ENCODE results near the gene SPACDR.
"Not testable (repeated sequence)": the region's sequence is repeated elsewhere in the genome, so short reads cannot be mapped to it uniquely, and the experiment has no call there.

SPACDR gene

DNA sequence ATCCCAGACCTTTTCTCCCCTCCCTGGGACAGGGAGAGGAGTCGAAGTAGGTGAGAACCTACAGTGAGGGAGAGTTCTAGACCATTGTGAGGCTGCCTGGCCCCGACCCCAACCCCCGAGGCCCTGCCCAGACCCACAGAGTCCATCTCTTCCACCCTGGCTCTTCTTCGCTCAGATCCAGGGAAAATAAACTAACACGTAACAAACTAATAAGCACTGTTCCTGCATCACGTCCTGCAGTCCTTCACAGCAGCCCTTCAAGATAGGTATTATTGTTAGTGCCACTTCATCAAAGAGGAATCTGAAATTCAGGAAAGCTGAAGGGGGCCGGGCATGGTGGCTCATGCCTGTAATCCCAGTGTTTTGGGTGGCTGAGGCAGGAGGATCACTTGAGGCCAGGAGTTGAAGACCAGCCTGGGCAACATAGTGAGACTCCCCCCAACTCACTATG lies at the start of gene SPACDR:
TSS of gene SPACDR (minus strand) at position 51 of the 451 bp plus-strand sequence. CDS start 235 bp downstream, outside the sequence.
- H3K4me1 Mint-ChIP-seq (ENCODE audit: low read depth), result no peaks in the 10 kb centered on the region
- no peak for DNase-seq (ENCODE audit: low spot score)
- peak within 1 kb of the TSS; percentile 41 for H3K27ac Mint-ChIP-seq
- H3K36me3 Mint-ChIP-seq (ENCODE audit: low read depth), result peaks cover 22% of the 10 kb centered on the region
- H3K9me3 Mint-ChIP-seq, result no peaks in the 10 kb centered on the region
- H3K4me3 Mint-ChIP-seq, result no peak within 1 kb of the TSS
- H3K27me3 Mint-ChIP-seq (ENCODE audit: low read depth), result no peaks in the 10 kb centered on the region

GRCh38 chr7:100513212-100513810 lies 49.3 kb upstream of the SPACDR start:
- Mint-ChIP-seq H3K9me3 (no peaks in the 10 kb centered on the region), H3K4me1 (ENCODE audit: low read depth) (peaks cover 19% of the 10 kb centered on the region)

GRCh38 chr7:100510437-100511239 lies 46.6 kb upstream of the SPACDR start:
- Mint-ChIP-seq H3K4me3 (no peak overlapping the region), H3K27ac (no peak overlapping the region), H3K27me3 (ENCODE audit: low read depth) (no peaks in the 10 kb centered on the region), H3K9me3 (no peaks in the 10 kb centered on the region), H3K4me1 (ENCODE audit: low read depth) (peaks cover 9% of the 10 kb centered on the region), H3K36me3 (ENCODE audit: low read depth) (no peaks in the 10 kb centered on the region)
- DNase-seq (ENCODE audit: low spot score), result no peak

More at GRCh38 chr7:100513212-100513810, 49.3 kb upstream of the SPACDR start:
- Mint-ChIP-seq H3K27me3 (ENCODE audit: low read depth) (no peaks in the 10 kb centered on the region), H3K36me3 (ENCODE audit: low read depth) (no peaks in the 10 kb centered on the region), H3K4me3 (no peak overlapping the region), H3K27ac (no peak overlapping the region)
- no peak for DNase-seq (ENCODE audit: low spot score)

DNA sequence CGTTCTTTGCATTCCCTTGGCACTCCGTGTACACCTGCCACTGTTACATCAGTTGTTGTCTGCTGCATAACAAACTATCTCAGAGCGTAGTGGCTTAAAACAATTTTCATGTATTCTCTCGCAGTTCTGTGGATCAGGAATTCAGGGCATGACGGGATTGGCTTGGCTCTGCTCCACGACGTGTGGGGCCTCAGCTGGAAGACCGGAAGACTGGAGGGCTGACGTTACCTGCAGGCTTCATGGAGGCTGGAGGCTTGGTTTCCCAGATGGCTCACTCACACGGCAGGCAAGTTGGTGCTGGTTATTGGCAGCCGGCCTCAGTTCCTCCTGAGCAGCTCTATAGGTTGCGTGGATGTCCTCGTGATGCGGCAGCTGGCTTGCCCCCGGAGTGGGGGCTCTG lies 45.2 kb upstream of the SPACDR start:
- H3K36me3 Mint-ChIP-seq (ENCODE audit: low read depth), result no peaks in the 10 kb centered on the region
- H3K27me3 Mint-ChIP-seq (ENCODE audit: low read depth), result no peaks in the 10 kb centered on the region
- DNase-seq (ENCODE audit: low spot score), result no peak
- H3K27ac Mint-ChIP-seq, result no peak overlapping the region
- H3K9me3 Mint-ChIP-seq, result no peaks in the 10 kb centered on the region
- no peak overlapping the region for H3K4me3 Mint-ChIP-seq
- peaks cover 3% of the 10 kb centered on the region for H3K4me1 Mint-ChIP-seq (ENCODE audit: low read depth)

GRCh38 chr7:100506356-100506923 lies 42.4 kb upstream of the SPACDR start:
- H3K27ac Mint-ChIP-seq, result no peak overlapping the region
- H3K9me3 Mint-ChIP-seq, result no peaks in the 10 kb centered on the region
- H3K36me3 Mint-ChIP-seq (ENCODE audit: low read depth), result no peaks in the 10 kb centered on the region
- DNase-seq (ENCODE audit: low spot score), result no peak
- H3K4me1 Mint-ChIP-seq (ENCODE audit: low read depth), result no peaks in the 10 kb centered on the region
- no peaks in the 10 kb centered on the region for H3K27me3 Mint-ChIP-seq (ENCODE audit: low read depth)
- no peak overlapping the region for H3K4me3 Mint-ChIP-seq

GRCh38 chr7:100504887-100505611 lies 41.0 kb upstream of the SPACDR start:
- H3K27ac Mint-ChIP-seq, result no peak overlapping the region
- no peaks in the 10 kb centered on the region for H3K9me3 Mint-ChIP-seq
- no peaks in the 10 kb centered on the region for H3K27me3 Mint-ChIP-seq (ENCODE audit: low read depth)
- H3K4me1 Mint-ChIP-seq (ENCODE audit: low read depth), result no peaks in the 10 kb centered on the region
- no peak overlapping the region for H3K4me3 Mint-ChIP-seq
- H3K36me3 Mint-ChIP-seq (ENCODE audit: low read depth), result no peaks in the 10 kb centered on the region
- DNase-seq (ENCODE audit: low spot score), result no peak

DNA sequence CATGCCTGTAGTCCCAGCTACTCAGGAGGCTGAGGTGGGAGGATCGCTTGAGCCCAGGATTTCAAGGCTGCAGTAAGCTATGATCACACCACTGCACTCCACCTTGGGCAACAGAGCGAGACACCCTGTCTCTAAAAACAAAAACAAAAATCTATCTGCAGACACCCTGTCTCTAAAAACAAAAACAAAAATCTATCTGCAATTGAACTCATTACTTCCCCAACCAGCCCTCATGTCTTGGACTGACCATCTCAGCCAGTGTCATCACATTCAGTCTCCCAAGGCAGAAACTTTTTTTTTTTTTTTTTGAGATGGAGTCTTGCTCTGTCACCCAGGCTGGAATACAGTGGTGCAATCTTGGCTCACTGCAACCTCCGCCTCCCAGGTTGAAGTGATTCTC lies 40.0 kb upstream of the SPACDR start:
- H3K36me3 Mint-ChIP-seq (ENCODE audit: low read depth); H3K4me1 Mint-ChIP-seq (ENCODE audit: low read depth); H3K4me3 Mint-ChIP-seq; DNase-seq (ENCODE audit: low spot score); H3K9me3 Mint-ChIP-seq; H3K27ac Mint-ChIP-seq; H3K27me3 Mint-ChIP-seq (ENCODE audit: low read depth): not testable (repeated sequence)

DNA sequence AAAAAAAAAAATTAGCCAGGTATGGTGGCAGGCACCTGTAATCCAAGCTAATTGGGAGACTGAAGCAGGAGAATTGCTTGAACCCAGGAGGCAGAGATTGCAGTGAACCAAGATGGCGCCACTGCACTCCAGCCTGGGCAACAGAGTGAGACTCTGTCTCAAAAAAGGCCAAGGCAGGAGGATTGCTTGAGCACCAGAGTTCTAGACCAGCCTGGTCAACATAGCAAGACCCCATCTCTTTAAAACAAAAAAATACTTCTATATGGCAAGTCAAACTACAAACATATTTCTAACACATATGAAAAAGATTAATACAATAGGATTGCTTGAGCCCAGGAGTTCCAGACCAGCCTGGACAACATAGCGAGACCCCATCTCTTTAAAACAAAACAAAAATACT lies 36.7 kb upstream of the SPACDR start:
- H3K4me3 Mint-ChIP-seq; H3K27ac Mint-ChIP-seq; H3K4me1 Mint-ChIP-seq (ENCODE audit: low read depth); H3K9me3 Mint-ChIP-seq; H3K27me3 Mint-ChIP-seq (ENCODE audit: low read depth); H3K36me3 Mint-ChIP-seq (ENCODE audit: low read depth); DNase-seq (ENCODE audit: low spot score): not testable (repeated sequence)

DNA sequence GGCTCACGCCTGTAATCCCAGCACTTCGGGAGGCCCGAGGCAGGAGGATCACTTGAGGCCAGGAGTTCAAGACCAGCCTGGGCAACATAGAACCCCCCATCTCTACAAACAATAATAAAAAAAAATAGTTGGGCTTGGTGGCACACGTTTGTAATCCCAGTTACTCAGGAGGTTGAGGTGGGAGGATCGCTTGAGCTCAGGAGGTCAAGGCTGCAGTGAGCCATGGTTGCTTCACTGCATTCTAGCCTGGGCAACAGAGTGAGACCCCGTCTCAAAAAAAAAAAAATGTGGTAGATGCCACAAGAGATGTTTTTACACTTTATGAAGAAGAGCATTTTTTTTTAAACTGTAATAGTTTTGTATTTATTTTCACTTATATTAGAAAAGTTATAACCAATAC lies 32.4 kb upstream of the SPACDR start:
- peaks cover 32% of the 10 kb centered on the region for H3K27me3 Mint-ChIP-seq (ENCODE audit: low read depth)
- H3K4me3 Mint-ChIP-seq, result no peak overlapping the region
- no peaks in the 10 kb centered on the region for H3K36me3 Mint-ChIP-seq (ENCODE audit: low read depth)
- no peaks in the 10 kb centered on the region for H3K9me3 Mint-ChIP-seq
- H3K27ac Mint-ChIP-seq, result no peak overlapping the region
- peaks cover 9% of the 10 kb centered on the region for H3K4me1 Mint-ChIP-seq (ENCODE audit: low read depth)
- no peak for DNase-seq (ENCODE audit: low spot score)

DNA sequence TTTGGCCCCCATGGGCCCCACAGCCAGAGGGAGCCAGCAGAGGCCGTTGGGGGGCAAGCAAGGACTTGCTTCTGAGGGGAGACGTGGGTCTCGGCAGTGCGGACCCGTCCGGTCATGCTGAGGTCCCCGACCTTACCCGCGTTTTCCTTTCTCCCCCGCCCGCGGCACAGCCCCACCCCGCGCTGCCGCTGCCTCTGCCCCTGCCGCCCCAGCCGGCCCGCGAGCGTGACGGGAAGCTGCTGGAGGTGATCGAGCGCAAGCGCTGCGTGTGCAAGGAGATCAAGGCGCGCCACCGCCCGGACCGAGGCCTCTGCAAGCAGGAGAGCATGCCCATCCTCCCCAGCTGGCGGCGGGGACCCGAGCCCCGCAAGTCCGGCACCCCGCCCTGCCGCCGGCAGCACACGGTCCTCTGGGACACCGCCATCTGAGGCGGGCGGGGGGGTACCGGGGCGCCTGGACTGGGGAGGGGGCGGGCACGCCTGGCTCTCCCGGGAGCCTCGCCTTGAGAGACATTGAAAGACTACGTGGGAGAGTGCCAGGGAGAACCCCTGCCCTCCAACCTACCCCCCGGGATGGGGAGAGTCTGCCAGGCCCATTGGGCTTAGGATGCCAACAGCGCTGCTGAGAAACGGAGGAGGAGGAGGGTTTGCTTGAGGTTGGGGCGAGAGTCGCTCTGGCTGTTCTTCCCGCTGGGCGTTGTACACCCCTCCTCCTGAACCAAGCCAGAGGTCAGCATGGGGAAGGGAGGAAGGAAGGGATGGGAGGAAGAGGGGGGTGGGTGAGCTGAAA lies 29.6 kb upstream of the SPACDR start:
- Mint-ChIP-seq H3K27me3 (ENCODE audit: low read depth) (peaks cover 35% of the 10 kb centered on the region), H3K4me3 (peak overlapping the region; percentile 61), H3K4me1 (ENCODE audit: low read depth) (peaks cover 9% of the 10 kb centered on the region), H3K9me3 (no peaks in the 10 kb centered on the region), H3K36me3 (ENCODE audit: low read depth) (no peaks in the 10 kb centered on the region), H3K27ac (no peak overlapping the region)
- peak; percentile 44 for DNase-seq (ENCODE audit: low spot score)

- peaks cover 9% of the 10 kb centered on the region for H3K4me1 Mint-ChIP-seq (ENCODE audit: low read depth)
- no peaks in the 10 kb centered on the region for H3K9me3 Mint-ChIP-seq
- peaks cover 35% of the 10 kb centered on the region for H3K27me3 Mint-ChIP-seq (ENCODE audit: low read depth)
- H3K4me3 Mint-ChIP-seq, result peak overlapping the region; percentile 61
- H3K27ac Mint-ChIP-seq, result peak overlapping the region; percentile 41
- DNase-seq (ENCODE audit: low spot score), result no peak
- H3K36me3 Mint-ChIP-seq (ENCODE audit: low read depth), result no peaks in the 10 kb centered on the region
Observed at GRCh38 chr7:100492738-100493475, 28.8 kb upstream of the SPACDR start.

DNA sequence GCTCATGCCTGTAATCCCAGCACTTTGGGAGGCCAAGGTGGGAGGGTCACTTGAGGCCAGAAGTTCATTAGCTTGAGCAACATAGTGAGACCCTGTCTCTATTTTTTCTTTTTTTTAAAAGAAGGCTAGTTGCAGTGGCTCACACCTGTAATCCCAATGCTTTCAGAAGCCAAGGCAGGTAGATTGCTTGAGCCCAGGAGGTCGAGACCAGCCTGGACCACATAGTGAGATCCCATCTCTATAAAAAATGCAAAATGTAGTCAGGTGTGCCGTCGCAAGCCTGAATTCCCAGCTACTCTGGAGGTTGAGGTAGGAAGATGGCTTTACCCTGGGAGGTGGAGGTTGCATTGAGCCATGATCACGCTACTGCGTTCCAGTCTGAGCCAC lies 27.1 kb upstream of the SPACDR start:
- H3K36me3 Mint-ChIP-seq (ENCODE audit: low read depth), result no peaks in the 10 kb centered on the region
- H3K27me3 Mint-ChIP-seq (ENCODE audit: low read depth), result peaks cover 33% of the 10 kb centered on the region
- no peak for DNase-seq (ENCODE audit: low spot score)
- H3K4me3 Mint-ChIP-seq, result no peak overlapping the region
- H3K4me1 Mint-ChIP-seq (ENCODE audit: low read depth), result peaks cover 9% of the 10 kb centered on the region
- H3K27ac Mint-ChIP-seq, result no peak overlapping the region
- no peaks in the 10 kb centered on the region for H3K9me3 Mint-ChIP-seq

All from T-helper 2 cell treated with Interferon-gamma antibody and Interleukin-4, amounts not matched to agents 5 μg/mL and 100 μg/mL, for 36 hours (primary cell).